GM23248 (cell line): Measurements from ENCODE around the gene PTPN14. TPM values are rescaled to one million over a fixed set of nuclear protein-coding genes. Genes with fewer than 3 reads are reported as not detected.

Source experiments
- DNase-seq: peaks from one replicate; pipeline ENCODE4 v3.0.0-alpha.2; 2015
- H2AFZ ChIP-seq: fragments of 200-600 bp; sonication (generic); 2 replicates; pipeline ENCODE4 v1.6.1; 2016; ENCODE audit warnings: antibody characterized with exemption
- H3F3A ChIP-seq: fragments of 200-600 bp; sonication (generic); 2 replicates; pipeline ENCODE4 v1.6.1; 2016; ENCODE audit warnings: mild to moderate bottlenecking, antibody characterized with exemption, mixed run types; ENCODE audit not compliant: insufficient read depth
- H3K27ac ChIP-seq: fragments of 200-600 bp; sonication (generic); 2 replicates; pipeline ENCODE4 v1.5.1; 2016; ENCODE audit warnings: mild to moderate bottlenecking
- H3K27me3 ChIP-seq: fragments of 200-600 bp; sonication (generic); replicated peaks from 2 replicates; pipeline ENCODE4 v1.6.1; 2016; ENCODE audit warnings: mild to moderate bottlenecking; ENCODE audit not compliant: insufficient read depth
- H3K36me3 ChIP-seq: fragments of 200-600 bp; sonication (generic); 2 replicates; pipeline ENCODE4 v1.6.1; 2016; ENCODE audit warnings: low read depth, mild to moderate bottlenecking
- H3K4me1 ChIP-seq: fragments of 200-600 bp; sonication (generic); 2 replicates; pipeline ENCODE4 v1.6.1; 2016; ENCODE audit warnings: mild to moderate bottlenecking; ENCODE audit not compliant: insufficient read depth
- H3K4me2 ChIP-seq: fragments of 200-600 bp; sonication (generic); one replicate; pipeline ENCODE4 v1.6.1; 2016; ENCODE audit warnings: mild to moderate bottlenecking; ENCODE audit not compliant: unreplicated experiment
- H3K4me3 ChIP-seq: fragments of 200-600 bp; sonication (generic); 2 replicates; pipeline ENCODE4 v1.5.1; 2016; ENCODE audit warnings: mild to moderate bottlenecking
- H3K79me2 ChIP-seq: fragments of 200-600 bp; sonication (generic); 2 replicates; pipeline ENCODE4 v1.6.1; 2016; ENCODE audit warnings: mild to moderate bottlenecking; ENCODE audit not compliant: insufficient read depth
- H3K9ac ChIP-seq: fragments of 200-600 bp; sonication (generic); 2 replicates; pipeline ENCODE4 v1.6.1; 2016; ENCODE audit warnings: mild to moderate bottlenecking
- H3K9me2 ChIP-seq: fragments of 200-600 bp; sonication (generic); 2 replicates; pipeline ENCODE4 v1.6.1; 2016; ENCODE audit warnings: mixed run types, mild to moderate bottlenecking, moderate library complexity; ENCODE audit not compliant: insufficient read depth
- H3K9me3 ChIP-seq: fragments of 200-600 bp; sonication (generic); one replicate; pipeline ENCODE4 v1.6.1; 2017; ENCODE audit warnings: low read depth
- H4K20me1 ChIP-seq: fragments of 200-600 bp; sonication (generic); 2 replicates; pipeline ENCODE4 v1.6.0; 2016; ENCODE audit not compliant: insufficient read depth
- EZH2 ChIP-seq: fragments of 200-600 bp; sonication (generic); IDR thresholded peaks from 2 replicates; pipeline ENCODE4 v1.6.1; 2018; ENCODE audit warnings: antibody characterized with exemption, mild to moderate bottlenecking; ENCODE audit not compliant: insufficient read depth, poor library complexity, severe bottlenecking
- EZH2phosphoT487 ChIP-seq: fragments of 200-600 bp; sonication (generic); IDR thresholded peaks from 2 replicates; pipeline ENCODE4 v1.6.1; 2018; ENCODE audit warnings: antibody characterized with exemption, moderate library complexity, mild to moderate bottlenecking, low read depth; ENCODE audit not compliant: insufficient read depth
- WGBS, 2 experiments: methylation state at CpG; one replicate each; pipeline ENCODE4 v1.1.6; 2015 to 2017; ENCODE audit warnings: low lambda C conversion rate in 2 of 2, low coverage in 1 of 2; ENCODE audit errors: missing lambda C conversion rate in 2 of 2; 5-methylcytosine and 5-hydroxymethylcytosine counted together
- in situ Hi-C: fragments of 300-500 bp; cut with MboI; formaldehyde crosslinking; loops from 2 replicates; pipeline ENCODE4 v1.15.0; 2020
- polyA plus RNA-seq: library from polyadenylated mRNA; unstranded; fragments of >200 nt; fragmentation: Nextera tagmentation; extraction: Ambion mirVana; gene quantifications from 2 replicates; pipeline ENCODE4 v1.2.1, GENCODE V29; 2016
- total RNA-seq: library from RNA; depleted of rRNA; stranded (reverse); fragments of >200 nt; shearing (Covaris generic); gene quantifications from 2 replicates; pipeline ENCODE4 v1.2.3, GENCODE V29; 2014

PTPN14 gene
- total and polyA plus RNA-seq, 2 experiments from 2014 or later: 38.7 to 49.8 TPM

DNA sequence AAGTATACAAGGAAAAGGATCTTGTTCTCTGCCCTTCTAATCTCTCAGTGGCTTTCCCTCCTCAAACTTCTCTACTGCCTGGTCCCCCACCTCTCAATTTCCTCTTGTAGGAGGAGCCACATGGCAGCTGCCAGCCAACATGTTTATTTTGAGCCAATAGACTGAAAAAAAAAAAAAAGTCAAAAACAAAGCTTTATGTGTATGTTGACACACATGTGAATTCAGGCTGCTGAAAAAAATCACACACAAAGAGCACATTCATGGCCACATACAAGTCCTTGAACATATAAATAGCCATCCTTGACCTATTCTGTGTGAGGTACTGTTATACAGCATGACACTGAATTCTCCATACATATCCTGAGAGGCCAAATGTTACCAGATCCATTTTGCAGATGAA lies 3.7 kb downstream of the PTPN14 start:
- peaks cover 39% of the 10 kb centered on the region for H3K4me1 ChIP-seq
- H3K36me3 ChIP-seq: no peaks in the 10 kb centered on the region; the same call in 1 of the 2 replicates
- H3K9me2 ChIP-seq: no peaks in the 10 kb centered on the region
- no peak for TF ChIP-seq EZH2phosphoT487
- no peak for TF ChIP-seq EZH2
- no peak overlapping the region for H2AFZ ChIP-seq
- H3K9ac ChIP-seq: no peak overlapping the region
- DNase-seq: no peak
- in situ Hi-C loops: no loop called here
- H3F3A ChIP-seq: peaks cover 22% of the 10 kb centered on the region
- no peaks in the 10 kb centered on the region for H3K9me3 ChIP-seq
- peak overlapping the region; percentile 91 for H3K4me3 ChIP-seq
- H3K27me3 ChIP-seq: no peaks in the 10 kb centered on the region
- no peak overlapping the region for H3K27ac ChIP-seq
- peaks cover 27% of the 10 kb centered on the region; the same call in 1 of the 2 replicates for H4K20me1 ChIP-seq
- H3K4me2 ChIP-seq: peak overlapping the region; percentile 93
- H3K79me2 ChIP-seq: peaks cover 85% of the 10 kb centered on the region

DNA sequence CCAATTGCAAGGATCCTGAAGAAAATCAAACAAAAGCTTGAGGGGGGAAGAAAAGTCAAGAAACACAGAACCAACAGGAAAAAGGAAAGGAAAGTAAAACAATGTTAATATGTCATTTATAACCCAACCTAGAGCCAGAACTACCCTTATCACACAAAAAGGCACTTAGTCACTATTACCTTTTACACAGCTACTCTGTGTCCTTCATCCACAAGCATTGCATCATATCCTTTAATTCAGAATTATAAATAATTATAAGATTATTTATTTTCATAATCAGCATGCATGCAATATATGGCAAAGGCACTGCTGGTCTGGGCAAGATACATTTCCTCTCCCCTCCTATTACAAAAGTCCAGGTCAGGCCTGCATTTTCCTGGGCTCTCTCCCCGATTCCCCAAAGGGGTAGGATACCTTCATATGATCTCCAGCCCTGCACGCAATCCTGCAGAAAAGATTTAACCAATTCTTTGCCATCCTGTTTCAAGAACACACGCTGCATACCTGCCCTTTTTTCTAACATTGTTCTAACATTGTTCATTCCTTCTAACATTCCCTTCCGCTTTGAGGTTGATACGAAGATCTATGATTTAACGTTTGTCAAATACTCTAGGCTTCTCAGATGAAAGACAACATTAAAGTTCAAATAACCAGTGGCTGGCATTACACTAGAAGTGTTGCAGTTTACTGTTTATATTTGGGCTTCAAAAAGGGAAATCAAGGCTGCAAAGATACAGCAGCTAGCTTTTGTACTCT lies 4.3 kb downstream of the PTPN14 start:
- no peak overlapping the region for H3K27ac ChIP-seq
- H3K9ac ChIP-seq: no peak overlapping the region
- peaks cover 33% of the 10 kb centered on the region for H4K20me1 ChIP-seq
- peak overlapping the region; percentile 91 for H3K4me3 ChIP-seq
- no peaks in the 10 kb centered on the region for H3K9me3 ChIP-seq
- H3F3A ChIP-seq: peaks cover 15% of the 10 kb centered on the region
- H3K4me2 ChIP-seq: peak overlapping the region; percentile 93
- DNase-seq: no peak
- H3K79me2 ChIP-seq: peaks cover 92% of the 10 kb centered on the region
- 85 to 87% methylated on average over 6 of the region's 6 CpGs for WGBS, 2 experiments
- H3K27me3 ChIP-seq: no peaks in the 10 kb centered on the region
- H3K9me2 ChIP-seq: no peaks in the 10 kb centered on the region
- H3K4me1 ChIP-seq: peaks cover 35% of the 10 kb centered on the region
- H2AFZ ChIP-seq: no peak overlapping the region
- TF ChIP-seq EZH2phosphoT487: no peak
- TF ChIP-seq EZH2: no peak
- no peaks in the 10 kb centered on the region; the same call in 1 of the 2 replicates for H3K36me3 ChIP-seq
- in situ Hi-C loops: no loop called here

DNA sequence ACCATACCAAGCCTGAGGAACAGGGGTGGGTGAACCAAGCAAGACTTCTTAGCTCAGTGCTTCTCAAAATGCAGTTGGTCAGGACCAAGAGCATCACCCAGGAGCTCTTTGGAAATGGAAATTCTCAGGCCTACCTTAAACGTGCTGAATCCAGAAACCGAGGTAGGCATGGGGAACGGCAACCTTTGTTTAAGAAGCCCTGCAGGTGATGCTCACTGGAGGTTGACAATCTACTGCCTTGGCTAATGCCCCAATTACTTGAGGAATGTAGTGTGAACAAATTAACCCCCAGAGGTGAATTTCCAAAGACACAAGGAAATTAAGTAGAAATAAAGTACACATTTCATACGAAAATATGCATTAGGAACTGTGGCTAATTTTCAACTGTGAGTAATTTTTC lies 5.3 kb downstream of the PTPN14 start:
- no peak overlapping the region for H3K4me2 ChIP-seq
- no peak overlapping the region for H2AFZ ChIP-seq
- H3K27ac ChIP-seq: no peak overlapping the region
- no peak for TF ChIP-seq EZH2phosphoT487
- no peak for TF ChIP-seq EZH2
- H3K9ac ChIP-seq: no peak overlapping the region
- H3K27me3 ChIP-seq: no peaks in the 10 kb centered on the region
- no peaks in the 10 kb centered on the region; the same call in 1 of the 2 replicates for H3K36me3 ChIP-seq
- H3F3A ChIP-seq: peaks cover 14% of the 10 kb centered on the region
- 80 to 87% methylated on average over 4 of the region's 4 CpGs for WGBS, 2 experiments
- H3K9me3 ChIP-seq: no peaks in the 10 kb centered on the region
- H3K4me1 ChIP-seq: peaks cover 35% of the 10 kb centered on the region
- in situ Hi-C loops: no loop called here
- H3K79me2 ChIP-seq: peaks cover 100% of the 10 kb centered on the region
- no peak overlapping the region for H3K4me3 ChIP-seq
- no peaks in the 10 kb centered on the region for H3K9me2 ChIP-seq
- DNase-seq: no peak
- H4K20me1 ChIP-seq: peaks cover 42% of the 10 kb centered on the region

DNA sequence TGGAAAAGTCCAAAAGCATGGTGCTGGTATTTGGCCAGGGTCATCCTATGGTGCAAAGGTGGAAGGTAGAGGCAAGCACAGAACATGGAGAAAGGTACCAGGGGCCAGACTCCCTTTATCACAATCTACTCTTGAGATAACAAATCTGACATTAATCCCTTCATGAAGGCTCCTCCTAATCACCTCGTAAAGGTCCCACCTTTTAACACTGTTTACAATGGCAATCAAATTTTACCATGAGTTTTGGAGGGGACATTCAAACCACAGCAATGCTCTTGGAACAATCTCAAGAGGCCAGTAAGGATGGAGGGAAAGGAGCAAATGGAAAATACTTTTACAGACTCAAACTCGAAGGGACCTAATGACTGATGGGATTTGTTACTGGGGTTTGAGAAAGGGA lies 6.1 kb downstream of the PTPN14 start:
- in situ Hi-C loops: no loop called here
- Histone ChIP-seq H4K20me1 (peaks cover 48% of the 10 kb centered on the region), H3F3A (peaks cover 14% of the 10 kb centered on the region), H3K36me3 (no peaks in the 10 kb centered on the region; the same call in 1 of the 2 replicates), H3K4me3 (no peak overlapping the region), H3K9me2 (no peaks in the 10 kb centered on the region), H3K4me1 (peaks cover 38% of the 10 kb centered on the region), H3K9ac (no peak overlapping the region), H3K9me3 (no peaks in the 10 kb centered on the region), H3K4me2 (peak overlapping the region; percentile 11), H3K27me3 (no peaks in the 10 kb centered on the region), H3K27ac (no peak overlapping the region), H3K79me2 (peaks cover 100% of the 10 kb centered on the region), H2AFZ (no peak overlapping the region)
- 65 to 69% methylated on average over 2 of the region's 2 CpGs for WGBS, 2 experiments
- TF ChIP-seq EZH2: no peak
- TF ChIP-seq EZH2phosphoT487: no peak
- no peak for DNase-seq
